GM12873 (cell line): ENCODE data around the gene CLDN5.

Experiments
- CTCF ChIP-seq: IDR thresholded peaks from 2 replicates; pipeline ENCODE4 v1.5.1; 2012; ENCODE audit warnings: low read depth, mild to moderate bottlenecking, moderate library complexity, low read length, control low read depth; ENCODE audit not compliant: insufficient read depth; ENCODE audit errors: missing control alignments

Gene CLDN5

GRCh38 chr22:19545935-19546207, 21.7 kb upstream of the CLDN5 start:
- no peak for TF ChIP-seq CTCF

- no peak for TF ChIP-seq CTCF
Observed at GRCh38 chr22:19543970-19544708, 19.9 kb upstream of the CLDN5 start.

- no peak for TF ChIP-seq CTCF
Observed at GRCh38 chr22:19540394-19540793, 16.2 kb upstream of the CLDN5 start.

- no peak for TF ChIP-seq CTCF
Observed at GRCh38 chr22:19537941-19538488, 13.8 kb upstream of the CLDN5 start.

GRCh38 chr22:19536564-19536963, 12.4 kb upstream of the CLDN5 start:
- TF ChIP-seq CTCF, result no peak

GRCh38 chr22:19535001-19535400, 10.8 kb upstream of the CLDN5 start:
- TF ChIP-seq CTCF, result no peak

- TF ChIP-seq CTCF, result no peak
Observed at GRCh38 chr22:19533857-19534256, 9.6 kb upstream of the CLDN5 start.
